C4-2B (cell line): Measurements from ENCODE around the gene PDIK1L.

Experiments
- H3K27ac ChIP-seq: fragments of 450-650 bp; 2 replicates; pipeline ENCODE4 v1.5.1; 2017
- ZFX ChIP-seq: fragments of 450-650 bp; IDR thresholded peaks from 2 replicates; pipeline ENCODE4 v1.6.1; 2017
- TF ChIP-seq, protein P1 (sequence below): fragments of 450-650 bp; conservative IDR thresholded peaks from 2 replicates; pipeline ENCODE4 v1.5.1; 2017; ENCODE audit warnings: mild to moderate bottlenecking

Gene PDIK1L

DNA sequence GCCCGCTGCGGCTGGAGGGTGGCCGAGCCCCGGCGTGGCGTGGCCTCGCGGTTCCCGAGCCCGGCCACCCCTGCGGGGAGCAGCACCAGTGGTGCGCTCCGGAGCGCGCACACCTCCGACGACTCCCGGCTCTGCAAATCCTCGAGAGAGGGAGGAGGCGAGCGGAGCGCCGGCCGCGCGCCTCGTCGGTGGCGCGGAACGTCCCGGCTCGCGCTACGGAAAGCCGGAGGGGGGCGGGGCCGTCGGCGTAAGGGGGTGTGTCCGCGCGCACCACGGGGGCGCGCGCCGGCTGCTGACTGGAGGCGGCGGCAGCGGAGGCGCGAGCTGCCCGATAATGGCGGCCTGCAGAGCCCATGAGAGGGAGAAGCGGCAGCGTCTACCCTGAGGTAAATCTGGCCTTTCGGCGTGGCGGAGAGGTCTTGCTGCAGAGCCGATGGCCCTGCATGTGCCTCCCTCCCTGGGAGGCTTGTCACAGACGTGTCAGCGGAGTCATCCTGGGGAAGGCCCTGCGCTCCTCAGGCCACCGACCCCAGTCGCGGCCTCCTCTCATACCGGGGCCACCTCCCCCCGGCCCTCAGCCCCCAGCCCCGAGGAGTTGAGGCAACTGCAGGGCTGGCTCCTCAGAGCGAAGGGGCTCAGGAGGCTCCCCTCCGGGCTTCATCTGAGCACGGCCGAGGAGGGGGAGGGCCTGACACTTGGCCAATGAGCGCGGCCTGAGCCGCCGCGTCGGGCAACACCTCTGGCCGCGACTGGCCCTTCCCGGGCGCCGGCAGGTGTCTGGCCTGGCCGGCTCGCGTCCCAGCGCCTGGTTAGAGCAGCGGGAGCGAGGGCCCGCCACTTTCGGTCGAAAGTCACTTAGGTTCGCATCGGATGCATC lies at the start of gene PDIK1L:
Gene PDIK1L, plus strand, starts transcription at position 295 of the 877 bp plus-strand sequence. CDS start 2,485 bp downstream, outside the sequence.
- H3K27ac ChIP-seq = peak within 1 kb of the TSS; percentile 96
- TF ChIP-seq, protein P1, sequence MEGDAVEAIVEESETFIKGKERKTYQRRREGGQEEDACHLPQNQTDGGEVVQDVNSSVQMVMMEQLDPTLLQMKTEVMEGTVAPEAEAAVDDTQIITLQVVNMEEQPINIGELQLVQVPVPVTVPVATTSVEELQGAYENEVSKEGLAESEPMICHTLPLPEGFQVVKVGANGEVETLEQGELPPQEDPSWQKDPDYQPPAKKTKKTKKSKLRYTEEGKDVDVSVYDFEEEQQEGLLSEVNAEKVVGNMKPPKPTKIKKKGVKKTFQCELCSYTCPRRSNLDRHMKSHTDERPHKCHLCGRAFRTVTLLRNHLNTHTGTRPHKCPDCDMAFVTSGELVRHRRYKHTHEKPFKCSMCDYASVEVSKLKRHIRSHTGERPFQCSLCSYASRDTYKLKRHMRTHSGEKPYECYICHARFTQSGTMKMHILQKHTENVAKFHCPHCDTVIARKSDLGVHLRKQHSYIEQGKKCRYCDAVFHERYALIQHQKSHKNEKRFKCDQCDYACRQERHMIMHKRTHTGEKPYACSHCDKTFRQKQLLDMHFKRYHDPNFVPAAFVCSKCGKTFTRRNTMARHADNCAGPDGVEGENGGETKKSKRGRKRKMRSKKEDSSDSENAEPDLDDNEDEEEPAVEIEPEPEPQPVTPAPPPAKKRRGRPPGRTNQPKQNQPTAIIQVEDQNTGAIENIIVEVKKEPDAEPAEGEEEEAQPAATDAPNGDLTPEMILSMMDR = no peak
- TF ChIP-seq ZFX = peak; percentile 40

GRCh38 chr1:26064553-26064952 lies 47.1 kb upstream of the PDIK1L start:
- TF ChIP-seq, protein P1 = no peak
- no peak for TF ChIP-seq ZFX
- H3K27ac ChIP-seq = no peak overlapping the region

DNA sequence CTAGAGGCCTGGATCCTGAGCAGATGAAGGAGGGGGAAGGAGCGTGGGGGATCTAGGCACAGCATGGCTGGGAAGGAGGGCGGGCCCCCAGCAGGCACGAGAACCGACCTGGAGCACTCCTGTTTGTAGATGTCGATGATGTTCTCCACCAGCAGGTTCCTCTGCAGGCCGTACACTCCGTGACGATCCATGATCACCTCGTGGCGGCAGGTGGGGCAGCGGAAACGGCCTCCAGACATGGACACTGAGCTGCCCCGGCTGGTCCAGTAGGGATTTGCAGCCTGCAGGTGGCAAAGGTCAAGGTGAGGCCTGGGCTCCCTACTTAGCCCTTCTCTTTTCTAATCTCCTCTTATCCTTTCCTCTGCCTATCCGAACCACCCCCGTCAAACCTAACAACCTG lies 45.5 kb upstream of the PDIK1L start:
- TF ChIP-seq ZFX = no peak
- TF ChIP-seq, protein P1 = no peak
- no peak overlapping the region for H3K27ac ChIP-seq

DNA sequence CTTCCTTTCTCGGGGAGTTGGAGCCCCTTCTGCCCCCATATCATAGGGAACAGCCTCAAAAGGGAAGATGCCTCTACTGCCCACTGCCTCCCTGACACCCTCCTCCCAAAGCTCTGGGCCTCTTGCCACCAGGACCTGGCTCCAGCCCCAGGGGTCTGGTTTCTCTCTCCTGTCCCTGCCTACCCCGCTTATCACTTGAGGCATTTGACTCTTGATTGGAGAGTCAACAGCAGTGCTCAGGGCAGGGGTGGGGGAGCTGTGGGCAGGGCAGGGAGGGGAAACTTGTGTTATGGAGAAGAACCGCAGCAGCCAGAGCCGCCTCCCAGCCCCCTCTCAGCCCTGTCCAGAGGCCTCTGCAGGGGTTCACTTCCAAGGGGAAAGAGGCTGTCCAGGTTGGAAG lies 44.8 kb upstream of the PDIK1L start:
- TF ChIP-seq, protein P1 = no peak
- TF ChIP-seq ZFX = no peak

DNA sequence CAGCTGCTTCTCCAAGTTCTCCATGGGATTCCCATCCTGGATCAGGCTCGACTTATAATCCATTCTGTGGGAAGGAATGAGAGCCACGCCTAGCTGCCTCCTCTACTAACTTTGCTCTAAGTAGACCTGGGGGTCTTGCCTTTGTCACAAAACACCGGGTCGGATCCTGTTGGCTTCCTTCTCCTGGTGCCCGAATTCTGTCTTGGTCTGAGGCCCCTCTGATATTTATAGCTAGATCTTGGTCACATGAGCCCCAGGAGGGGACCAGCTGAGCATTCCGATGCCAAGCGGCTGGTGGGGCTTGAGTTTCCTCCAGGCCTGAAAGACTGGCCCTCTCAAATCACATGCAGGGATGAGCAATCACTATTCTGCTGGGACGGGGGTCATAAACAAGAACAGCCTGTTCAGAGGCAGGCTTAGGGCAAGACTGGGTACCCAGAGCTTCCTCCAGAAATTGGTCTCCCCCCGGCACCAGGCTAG lies 44.2 kb upstream of the PDIK1L start, which contains the start of gene TRIM63:
Gene TRIM63, minus strand, starts transcription at position 199 of the 480 bp plus-strand sequence. Its CDS starts 136 bp downstream, at position 63.
- TF ChIP-seq, protein P1 = no peak
- TF ChIP-seq ZFX = no peak
- H3K27ac ChIP-seq = no peak within 1 kb of the TSS

More for the DNA sequence above, 44.8 kb upstream of the PDIK1L start:
- no peak overlapping the region for H3K27ac ChIP-seq

DNA sequence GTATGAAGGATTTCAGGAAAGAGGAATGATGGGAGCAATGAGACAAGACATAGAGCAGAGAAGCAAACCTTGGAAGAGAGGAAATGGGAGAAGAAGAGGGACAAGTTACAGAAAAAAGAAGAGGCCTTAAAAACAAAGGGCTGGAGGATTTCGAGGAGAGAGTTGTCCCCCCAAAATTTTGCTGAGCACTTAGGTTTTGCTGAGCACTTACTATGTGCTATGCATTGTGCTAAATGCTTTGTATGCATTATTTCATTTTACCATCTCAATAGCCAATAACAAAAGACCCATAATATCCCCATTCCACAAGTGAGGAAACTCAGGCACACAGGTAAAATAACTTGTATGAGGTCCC lies 41.7 kb upstream of the PDIK1L start:
- no peak overlapping the region for H3K27ac ChIP-seq
- TF ChIP-seq, protein P1 = no peak

GRCh38 chr1:26070296-26070962 lies 41.2 kb upstream of the PDIK1L start:
- no peak for TF ChIP-seq ZFX
- TF ChIP-seq, protein P1 = no peak
- no peak overlapping the region for H3K27ac ChIP-seq
